Keratinocyte (primary cell): ENCODE data around the gene PRDM4.

Experiments
- CTCF ChIP-seq, 3 experiments: IDR thresholded peaks in 1 of 3; conservative IDR thresholded peaks in 1 of 3; optimal IDR thresholded peaks in 1 of 3; 2 replicates in 2 of 3; 3 replicates in 1 of 3; pipeline versions ENCODE3 to v1.5.1; 2011; ENCODE audit warnings: low read length in 3 of 3, mild to moderate bottlenecking in 3 of 3, moderate library complexity in 2 of 3, control low read depth in 1 of 3, inconsistent platforms in 1 of 3; ENCODE audit not compliant: insufficient read depth in 2 of 3; ENCODE audit errors: extremely low read depth in 1 of 3
- EZH2 ChIP-seq: IDR thresholded peaks from one replicate; pipeline ENCODE4 v1.6.1; 2012; ENCODE audit warnings: inconsistent platforms, mild to moderate bottlenecking, low read length, moderate library complexity

- TF ChIP-seq CTCF (optimal IDR thresholded peaks at IDR 0.05 in 1 of 3, IDR thresholded peaks at IDR 0.05 in 1 of 3, conservative IDR thresholded peaks at IDR 0.05 in 1 of 3; ENCODE audit: extremely low read depth in 1 of 3, insufficient read depth in 2 of 3, low read length in 3 of 3) (no peak), EZH2 (no peak)
These were observed 27.9 kb upstream of the PRDM4 start for GRCh38 chr12:107788690-107789458.
